HG03039 (cell line): Measurements from ENCODE around the gene TUBGCP6.
"Not testable (repeated sequence)": the region's sequence is repeated elsewhere in the genome, so short reads cannot be mapped to it uniquely, and the experiment has no call there.

ENCODE experiments used
- ATAC-seq: cut with Tn5 transposase; IDR thresholded peaks from one replicate; pipeline ENCODE4 v1.9.1; 2021; ENCODE audit warnings: mild to moderate bottlenecking, moderate library complexity; ENCODE audit not compliant: unreplicated experiment

The TUBGCP6 gene

DNA sequence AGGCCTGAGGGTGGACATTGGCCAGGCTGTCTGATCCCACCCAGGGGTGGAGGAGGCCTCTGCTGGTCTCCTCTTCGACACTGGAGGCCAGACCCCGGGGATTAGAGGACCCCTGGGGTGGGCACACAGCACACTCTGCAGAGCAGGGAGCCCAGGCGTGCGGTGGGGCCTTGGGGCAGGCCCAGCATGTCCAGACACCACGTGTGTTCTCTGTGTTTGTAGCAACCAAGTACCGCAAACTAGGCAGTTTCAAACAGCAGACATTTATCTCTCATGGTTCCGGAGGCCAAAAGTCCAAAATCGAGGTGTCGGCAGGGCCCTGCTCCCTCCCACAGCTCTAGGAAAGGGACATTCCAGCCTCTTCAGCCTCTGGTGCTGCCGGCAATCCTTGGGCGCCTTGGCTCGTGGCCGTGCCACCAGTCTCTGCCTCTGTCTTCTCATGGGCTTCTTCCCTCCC is 72.8 kb downstream of the TUBGCP6 start:
- ATAC-seq: no peak

DNA sequence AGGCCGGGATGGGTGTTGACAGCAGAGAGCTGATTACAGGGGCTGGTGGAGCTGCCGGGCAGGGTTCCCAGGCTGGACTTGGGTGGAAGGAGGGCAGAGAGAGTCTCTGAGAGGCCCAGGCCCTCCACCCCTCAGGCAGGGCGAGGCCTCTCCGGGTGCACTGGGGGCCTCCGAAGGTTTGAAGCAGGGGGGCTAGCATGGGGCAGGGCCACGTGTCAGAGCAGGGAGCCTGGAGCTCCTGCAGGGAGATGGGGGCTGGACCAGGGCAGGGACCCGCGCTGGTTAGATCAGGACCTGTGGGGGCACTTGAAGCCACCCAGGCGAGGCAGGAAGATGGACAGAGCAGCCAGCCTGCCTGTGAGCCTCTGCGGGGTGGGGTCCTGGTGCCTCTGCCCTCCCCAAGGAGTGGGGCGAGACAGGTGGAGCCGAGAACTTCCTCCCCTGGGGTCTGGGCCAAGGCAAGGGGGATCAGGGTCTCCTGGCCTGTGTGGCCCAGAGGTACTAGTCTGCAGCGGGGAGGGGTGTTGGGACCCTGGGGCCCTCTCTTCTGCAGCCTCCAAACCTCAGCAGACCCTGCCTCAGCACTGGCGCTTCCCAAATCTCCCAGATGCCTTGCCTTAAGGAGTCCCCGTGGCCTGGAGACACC is 73.4 kb downstream of the TUBGCP6 start:
- no peak for ATAC-seq

DNA sequence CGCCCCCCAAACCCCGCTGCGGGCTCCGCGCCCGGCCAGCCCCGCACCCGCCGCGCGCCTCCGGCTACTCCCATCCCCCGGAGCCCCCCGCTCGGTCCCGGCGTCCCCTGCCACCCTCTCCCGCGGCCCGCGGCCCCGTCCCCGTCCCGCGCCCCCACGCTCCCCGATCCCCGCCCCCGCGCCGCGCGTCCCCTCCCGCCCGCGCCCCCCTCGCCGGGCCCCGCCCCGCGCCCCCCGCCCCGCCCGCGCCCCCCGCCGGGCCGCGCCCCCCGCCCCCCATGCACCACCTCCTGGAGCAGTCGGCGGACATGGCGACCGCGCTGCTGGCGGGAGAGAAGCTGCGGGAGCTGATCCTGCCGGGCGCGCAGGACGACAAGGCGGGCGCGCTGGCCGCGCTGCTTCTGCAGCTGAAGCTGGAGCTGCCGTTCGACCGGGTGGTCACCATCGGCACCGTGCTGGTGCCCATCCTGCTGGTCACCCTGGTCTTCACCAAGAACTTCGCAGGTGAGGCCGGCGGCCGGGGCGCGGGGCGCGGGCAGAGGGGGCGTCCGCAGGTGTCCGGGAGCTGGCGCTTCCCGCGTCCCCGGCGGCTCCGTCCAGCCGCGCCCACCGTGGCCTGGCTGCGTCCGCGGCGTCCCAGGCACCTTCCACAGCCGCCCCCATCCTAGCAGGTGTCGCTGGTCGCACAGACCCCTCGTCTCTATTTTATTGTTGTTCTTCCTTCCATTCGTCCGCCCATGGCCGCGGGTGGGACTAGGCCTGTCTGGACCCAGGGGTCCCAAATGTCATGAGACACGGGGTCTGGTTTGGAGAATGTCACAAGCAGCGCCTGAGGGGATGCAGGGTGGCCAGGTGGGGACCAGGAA is 74.1 kb downstream of the TUBGCP6 start, which contains the start of gene PANX2:
TSS of gene PANX2 (plus strand) at position 279 of the 866 bp plus-strand sequence. CDS start at position 279, 0 bp downstream.
- no peak for ATAC-seq

DNA sequence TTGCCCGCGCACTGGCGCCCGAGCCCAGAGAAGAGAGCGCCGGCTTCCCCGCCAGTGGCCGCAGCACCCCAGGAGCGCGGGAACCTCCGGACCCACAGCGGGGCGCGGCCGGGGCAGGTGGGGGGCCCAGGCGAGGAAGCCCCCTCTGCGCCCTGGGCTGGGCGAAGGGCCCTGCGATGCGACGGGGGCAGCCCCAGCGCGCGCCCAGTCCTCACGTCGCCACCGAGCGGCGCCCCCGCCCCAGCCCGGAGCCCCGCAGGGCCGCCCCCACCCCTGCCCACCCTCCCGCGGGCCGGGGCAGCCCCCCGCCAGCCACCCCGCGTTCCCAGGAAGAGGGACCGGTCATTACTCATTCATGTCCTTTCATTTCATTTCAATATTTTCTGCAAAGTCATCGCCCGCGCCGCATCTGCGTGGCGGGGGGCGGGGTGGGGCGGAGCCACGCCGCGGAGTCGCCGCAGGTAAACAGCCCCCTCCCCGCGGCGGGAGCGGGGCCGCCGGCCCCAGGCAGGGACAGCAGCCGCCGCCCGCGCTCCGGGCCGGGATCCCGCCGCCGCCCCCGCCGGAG is 75.0 kb downstream of the TUBGCP6 start:
- no peak for ATAC-seq

- ATAC-seq: no peak
These were observed 75.6 kb downstream of the TUBGCP6 start for GRCh38 chr22:50169181-50169759.

GRCh38 chr22:50168490-50169180 is 76.2 kb downstream of the TUBGCP6 start:
- not testable (repeated sequence) for ATAC-seq

- ATAC-seq: no peak
These were observed 76.9 kb downstream of the TUBGCP6 start for GRCh38 chr22:50167689-50168489.
